ENCODE data around the gene FRMD4B.
"Not testable (repeated sequence)": the region's sequence is repeated elsewhere in the genome, so short reads cannot be mapped to it uniquely, and the experiment has no call there.

FRMD4B gene

DNA sequence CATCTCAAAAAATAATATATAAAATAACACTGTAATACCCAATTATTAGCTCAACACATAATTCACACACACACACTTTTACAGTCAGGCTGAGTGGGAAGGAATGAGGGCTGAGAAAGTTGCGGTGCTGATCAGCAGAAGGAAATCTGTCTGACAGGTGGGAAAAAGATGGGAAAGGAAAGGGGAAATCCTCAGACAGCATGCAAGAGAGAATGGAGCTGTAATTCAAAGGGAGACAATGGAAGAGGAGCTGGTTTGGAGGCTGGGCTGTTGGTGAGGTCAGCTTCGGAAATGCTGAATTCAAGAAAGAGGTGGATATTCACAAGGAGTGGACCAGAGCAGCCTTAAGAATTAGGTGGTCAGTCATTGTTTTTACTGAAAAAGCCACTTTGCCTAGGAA lies 141.8 kb downstream of the FRMD4B start:
- DNase-seq (ENCODE audit: low spot score), result no peak

- DNase-seq (ENCODE audit: low spot score), result no peak
Measured at GRCh38 chr3:69241769-69242168, 144.1 kb downstream of the FRMD4B start.

- no peak for DNase-seq (ENCODE audit: low spot score)
Measured at GRCh38 chr3:69240651-69241568, 145.0 kb downstream of the FRMD4B start.

GRCh38 chr3:69239063-69239462 lies 146.8 kb downstream of the FRMD4B start:
- no peak for DNase-seq (ENCODE audit: low spot score)

- DNase-seq (ENCODE audit: low spot score), result no peak
Measured at GRCh38 chr3:69236812-69237707, 148.8 kb downstream of the FRMD4B start.

GRCh38 chr3:69235882-69236281 lies 150.0 kb downstream of the FRMD4B start:
- DNase-seq (ENCODE audit: low spot score), result no peak

DNA sequence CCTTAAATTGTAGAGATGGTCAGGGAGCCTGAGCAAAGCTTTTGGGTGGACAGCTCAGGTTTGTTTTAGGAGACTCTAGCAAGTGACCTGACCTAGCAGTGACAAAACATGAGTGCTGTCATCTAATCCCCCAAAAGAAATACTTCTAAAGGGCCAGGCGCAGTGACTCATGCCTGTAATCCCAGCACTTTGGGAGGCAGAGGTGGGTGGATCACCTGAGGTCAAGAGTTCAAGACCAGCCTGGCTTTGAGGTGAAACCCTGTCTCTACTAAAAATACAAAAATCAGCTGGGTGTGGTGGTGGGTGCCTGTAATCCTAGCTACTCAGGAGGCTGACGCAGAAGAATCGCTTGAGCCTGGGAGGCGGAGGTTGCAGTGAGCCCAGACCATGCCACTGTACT lies 150.7 kb downstream of the FRMD4B start:
- DNase-seq (ENCODE audit: low spot score), result not testable (repeated sequence)

DNA sequence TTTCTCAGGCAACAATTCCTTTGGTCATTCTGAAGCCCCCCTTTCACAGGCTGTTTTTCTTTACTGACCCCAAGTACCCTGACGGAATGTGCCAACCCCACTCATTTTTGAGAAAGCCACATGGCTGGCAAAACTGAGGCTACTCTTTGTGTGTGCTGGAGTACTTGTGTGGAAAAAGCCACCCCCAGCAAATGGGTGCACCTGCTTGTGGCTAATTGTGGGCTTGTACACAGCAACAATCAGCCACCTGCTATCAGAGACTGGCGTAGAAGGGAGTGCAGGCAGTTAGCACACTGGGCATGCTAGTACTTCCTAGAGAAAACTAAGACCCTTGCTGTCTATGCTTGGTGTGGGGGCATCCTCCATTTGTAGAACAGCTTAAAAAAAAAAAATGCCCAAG lies 153.4 kb downstream of the FRMD4B start:
- no peak for DNase-seq (ENCODE audit: low spot score)

DNA sequence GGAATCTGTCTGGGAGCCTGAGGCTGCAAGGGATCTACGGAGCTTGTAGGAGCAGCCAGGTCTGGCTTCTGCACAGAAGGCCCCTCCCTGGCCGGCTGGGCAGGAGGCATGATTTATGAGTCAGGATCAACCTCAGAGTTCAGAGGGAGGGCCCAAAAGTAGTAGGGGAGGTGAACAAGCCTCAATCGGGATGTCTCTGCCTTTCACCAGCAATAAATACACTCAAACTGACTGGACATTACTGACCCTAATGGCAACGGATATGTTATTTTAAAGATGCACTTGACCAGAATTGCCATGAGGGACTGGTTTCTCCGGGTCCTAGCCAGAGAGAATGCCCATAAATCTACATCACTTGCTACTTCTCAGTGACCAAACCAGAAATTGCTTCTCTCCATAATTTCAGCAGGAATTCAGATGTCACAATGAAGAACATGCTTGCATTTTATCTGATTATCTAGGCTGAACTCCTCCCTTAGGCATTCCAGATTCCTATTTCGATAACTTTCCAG lies 153.9 kb downstream of the FRMD4B start:
- no peak for DNase-seq (ENCODE audit: low spot score)

DNA sequence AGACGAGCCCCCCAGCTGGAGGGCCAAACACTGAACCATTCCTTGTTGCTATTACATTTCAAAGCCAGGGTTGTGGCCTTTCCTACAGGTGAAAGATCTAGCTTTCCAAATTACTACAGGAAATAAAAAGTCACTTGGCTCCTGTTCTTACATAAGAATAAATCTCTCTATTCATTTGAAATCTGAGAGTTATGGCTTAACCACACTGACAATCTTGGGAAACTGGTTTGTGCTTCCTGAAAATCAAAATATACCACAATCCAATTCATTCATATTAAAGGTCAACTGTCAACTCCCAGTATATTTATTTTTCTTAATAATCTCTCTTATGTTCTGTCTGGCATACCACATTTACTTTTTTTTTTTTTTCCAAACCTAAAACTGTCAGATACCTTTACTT lies 159.8 kb downstream of the FRMD4B start:
- no peak for DNase-seq (ENCODE audit: low spot score)

- no peak for DNase-seq (ENCODE audit: low spot score)
Measured at GRCh38 chr3:69219101-69219708, 166.7 kb downstream of the FRMD4B start.

- DNase-seq (ENCODE audit: low spot score), result no peak
Measured at GRCh38 chr3:69218079-69218478, 167.8 kb downstream of the FRMD4B start.

DNA sequence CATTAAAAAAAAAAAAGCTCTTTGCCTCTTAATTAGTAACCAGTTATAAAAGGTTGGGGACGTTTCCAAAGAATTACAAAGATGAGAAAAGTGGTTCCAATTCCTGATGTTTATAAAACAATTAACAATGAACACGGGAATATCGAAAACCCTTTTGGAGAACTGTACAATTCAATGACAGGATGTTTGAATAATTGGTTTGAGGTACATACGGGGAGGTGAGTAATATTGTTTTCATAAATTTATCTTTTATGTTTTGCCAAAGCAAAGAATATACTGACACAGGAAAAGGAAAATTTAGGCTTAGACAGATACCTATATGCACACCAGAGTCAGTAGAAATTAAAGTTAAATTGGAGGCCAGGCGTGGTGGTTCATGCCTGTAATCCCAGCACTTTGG lies 168.9 kb downstream of the FRMD4B start:
- DNase-seq (ENCODE audit: low spot score), result no peak

- no peak for DNase-seq (ENCODE audit: low spot score)
Measured at GRCh38 chr3:69214241-69214640, 171.6 kb downstream of the FRMD4B start.

- DNase-seq (ENCODE audit: low spot score), result no peak
Measured at GRCh38 chr3:69212411-69213160, 173.3 kb downstream of the FRMD4B start.

- DNase-seq (ENCODE audit: low spot score), result no peak
Measured at GRCh38 chr3:69210068-69210730, 175.7 kb downstream of the FRMD4B start.

DNA sequence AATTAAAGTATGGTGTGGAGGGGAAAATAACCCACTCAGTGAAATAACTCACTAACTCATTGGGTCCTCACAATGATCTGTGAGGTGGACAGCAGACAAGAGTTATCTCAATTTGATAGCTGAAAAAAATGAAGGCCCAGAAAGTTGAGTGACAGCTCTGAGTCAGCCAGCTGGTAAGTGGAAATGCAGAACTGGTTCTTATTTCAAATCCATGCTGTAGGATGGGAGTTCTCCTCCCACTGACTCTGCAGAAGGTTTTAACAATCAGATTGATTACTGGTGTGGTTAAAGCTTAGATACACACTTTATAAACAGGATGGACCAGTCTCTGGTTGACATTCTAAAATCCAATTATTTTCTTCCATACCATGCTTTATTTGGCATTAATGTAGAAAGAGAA lies 176.5 kb downstream of the FRMD4B start:
- DNase-seq (ENCODE audit: low spot score), result no peak

DNA sequence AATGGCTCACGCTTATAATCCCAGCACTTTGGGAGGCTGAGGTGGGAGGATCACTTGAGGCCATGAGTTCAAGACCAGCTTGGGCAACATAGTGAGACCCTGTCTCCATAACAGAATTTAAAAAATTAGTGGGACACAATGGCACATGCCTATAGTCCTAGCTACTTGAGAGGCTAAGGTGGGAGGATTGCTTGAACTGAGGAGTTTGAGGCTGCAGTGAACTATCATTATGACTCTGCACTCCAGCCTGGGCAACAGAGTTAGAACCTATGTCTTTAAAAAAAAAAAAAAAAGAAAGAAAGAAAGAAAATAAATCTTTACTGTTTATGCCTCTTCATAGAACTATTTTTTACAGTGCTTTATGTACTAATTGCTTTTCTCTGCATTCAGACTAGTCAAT lies 178.9 kb downstream of the FRMD4B start:
- DNase-seq (ENCODE audit: low spot score), result no peak

GRCh38 chr3:69205385-69205784 lies 180.5 kb downstream of the FRMD4B start:
- no peak for DNase-seq (ENCODE audit: low spot score)

DNA sequence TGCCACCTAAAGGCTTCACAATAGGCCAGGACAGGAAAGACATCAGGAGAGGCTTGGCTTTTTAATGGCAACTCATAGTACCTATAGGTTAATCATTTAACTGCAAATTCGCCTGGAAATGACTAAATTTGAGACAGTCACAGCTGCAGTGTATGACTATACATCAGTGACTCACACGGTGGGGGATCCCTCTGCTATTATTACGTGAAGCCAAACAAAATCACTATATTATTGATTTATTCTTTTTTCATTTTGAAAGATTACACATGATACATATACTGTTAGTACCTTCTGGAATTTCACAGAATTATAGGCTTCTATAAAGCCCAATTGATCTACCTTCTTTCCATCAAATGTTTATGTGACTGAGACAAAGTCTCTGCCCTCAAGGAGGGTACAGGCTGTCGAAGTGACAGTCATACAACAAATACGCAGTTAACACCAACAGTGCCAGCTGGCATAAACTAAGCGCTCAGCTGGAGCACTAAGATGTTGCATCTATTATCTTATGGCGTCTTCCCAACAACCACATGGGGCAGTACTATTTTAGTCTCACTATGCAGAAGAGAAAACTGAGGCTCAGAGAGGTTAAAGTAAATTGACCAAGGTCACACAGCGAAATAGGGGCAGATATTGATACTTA lies 181.5 kb downstream of the FRMD4B start:
- peak; percentile 29 for DNase-seq (ENCODE audit: low spot score)
